GM18505 (cell line): ENCODE measurements around the gene GDI1.

Source experiments
- ATAC-seq: cut with Tn5 transposase; IDR thresholded peaks from one replicate; pipeline ENCODE4 v1.9.1; 2021; ENCODE audit not compliant: unreplicated experiment
- POLR2A ChIP-seq: IDR thresholded peaks from 4 replicates; pipeline ENCODE4 v1.6.1; 2011; ENCODE audit warnings: borderline replicate concordance; ENCODE audit not compliant: insufficient read depth, insufficient read length; ENCODE audit errors: extremely low read depth

The GDI1 gene

DNA sequence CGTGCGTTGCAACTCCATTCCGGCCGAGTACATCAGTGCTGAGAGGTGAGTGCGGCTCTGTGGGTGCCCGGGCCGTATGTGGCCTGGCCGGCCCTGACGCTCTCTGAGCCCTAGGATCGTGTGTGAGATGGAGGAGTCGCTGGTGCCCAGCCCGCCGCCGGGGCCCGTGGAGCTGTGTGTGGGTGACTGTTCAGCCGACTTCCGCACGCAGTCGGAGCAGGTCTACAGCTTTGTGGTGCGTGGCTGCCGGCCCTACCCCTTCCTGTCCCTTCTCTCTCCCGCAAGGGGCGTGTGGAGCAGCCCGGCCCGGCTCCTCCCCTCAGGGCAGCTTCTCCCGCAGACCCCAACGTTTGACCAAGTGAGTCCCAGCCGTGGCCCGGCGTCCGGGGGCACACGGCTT, 29.1 kb downstream of the GDI1 start:
- TF ChIP-seq POLR2A = no peak
- ATAC-seq = no peak

GRCh38 chrX:154466907-154467306, 30.0 kb downstream of the GDI1 start:
- TF ChIP-seq POLR2A = no peak
- ATAC-seq = no peak

GRCh38 chrX:154467556-154467955, 30.6 kb downstream of the GDI1 start:
- no peak for TF ChIP-seq POLR2A
- ATAC-seq = no peak

DNA sequence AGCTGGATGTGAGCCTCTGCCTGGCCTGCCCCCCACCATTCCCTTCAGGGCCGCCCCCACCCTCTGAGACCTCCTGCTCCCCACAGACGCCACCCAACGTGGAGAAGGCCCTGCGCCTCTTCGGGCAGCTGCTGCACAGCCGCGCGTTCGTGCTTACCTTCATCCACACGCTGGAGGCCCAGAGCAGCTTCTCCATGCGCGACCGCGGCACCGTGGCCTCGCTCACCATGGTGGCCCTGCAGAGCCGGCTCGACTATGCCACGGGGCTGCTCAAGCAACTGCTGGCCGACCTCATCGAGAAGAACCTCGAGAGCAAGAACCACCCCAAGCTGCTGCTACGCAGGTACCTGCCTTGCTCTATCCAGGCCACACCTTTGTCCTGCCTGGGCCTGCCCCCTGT, 31.3 kb downstream of the GDI1 start:
- ATAC-seq = no peak
- TF ChIP-seq POLR2A = no peak

DNA sequence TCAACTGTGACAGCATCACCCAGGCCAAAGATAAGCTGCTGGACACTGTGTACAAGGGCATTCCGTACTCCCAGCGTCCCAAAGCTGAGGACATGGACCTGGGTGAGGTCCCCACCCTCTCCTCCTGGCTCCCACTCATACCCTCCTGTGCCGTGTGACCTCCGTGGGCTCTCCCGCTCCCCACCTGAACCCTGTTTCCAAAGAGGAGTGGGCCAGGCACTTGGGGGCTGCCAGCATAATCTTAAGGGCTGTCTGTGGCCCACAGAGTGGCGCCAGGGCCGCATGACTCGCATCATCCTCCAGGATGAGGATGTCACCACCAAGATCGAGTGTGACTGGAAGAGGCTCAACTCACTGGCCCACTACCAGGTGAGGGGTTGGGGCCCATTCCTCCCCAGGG, 32.2 kb downstream of the GDI1 start:
- no peak for TF ChIP-seq POLR2A
- ATAC-seq = no peak

DNA sequence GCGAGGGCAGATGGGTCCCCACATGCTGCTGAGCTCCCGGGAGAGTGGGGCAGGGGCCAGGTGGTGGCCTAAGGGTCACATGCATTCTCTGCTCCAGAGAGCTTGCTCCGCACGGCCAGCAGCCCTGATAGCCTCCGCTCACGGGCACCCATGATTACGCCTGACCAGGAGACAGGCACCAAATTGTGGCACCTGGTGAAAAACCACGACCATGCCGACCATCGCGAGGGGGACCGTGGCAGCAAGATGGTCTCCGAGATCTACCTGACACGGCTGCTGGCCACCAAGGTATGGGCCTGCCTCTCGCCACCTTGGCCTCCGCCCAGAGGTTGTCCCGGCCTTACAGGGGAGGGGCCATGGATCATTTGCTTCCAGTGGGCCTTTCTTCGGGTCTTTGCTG, 32.9 kb downstream of the GDI1 start:
- no peak for ATAC-seq
- no peak for TF ChIP-seq POLR2A

DNA sequence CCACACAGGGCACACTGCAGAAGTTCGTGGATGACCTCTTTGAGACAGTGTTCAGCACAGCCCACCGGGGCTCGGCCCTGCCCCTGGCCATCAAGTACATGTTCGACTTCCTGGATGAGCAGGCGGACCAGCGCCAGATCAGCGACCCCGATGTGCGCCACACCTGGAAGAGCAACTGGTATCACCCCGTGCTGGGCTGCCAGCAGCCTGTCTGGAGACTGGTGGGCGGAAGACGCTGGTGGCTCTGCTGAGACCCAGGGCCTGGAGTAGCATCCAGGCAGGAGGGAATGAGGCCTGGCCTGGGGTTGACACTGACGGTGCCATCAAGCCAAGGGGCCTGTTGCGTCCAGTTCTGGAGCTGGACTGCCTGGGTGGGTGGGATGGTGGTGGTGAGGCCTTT, 33.5 kb downstream of the GDI1 start:
- no peak for TF ChIP-seq POLR2A
- no peak for ATAC-seq

DNA sequence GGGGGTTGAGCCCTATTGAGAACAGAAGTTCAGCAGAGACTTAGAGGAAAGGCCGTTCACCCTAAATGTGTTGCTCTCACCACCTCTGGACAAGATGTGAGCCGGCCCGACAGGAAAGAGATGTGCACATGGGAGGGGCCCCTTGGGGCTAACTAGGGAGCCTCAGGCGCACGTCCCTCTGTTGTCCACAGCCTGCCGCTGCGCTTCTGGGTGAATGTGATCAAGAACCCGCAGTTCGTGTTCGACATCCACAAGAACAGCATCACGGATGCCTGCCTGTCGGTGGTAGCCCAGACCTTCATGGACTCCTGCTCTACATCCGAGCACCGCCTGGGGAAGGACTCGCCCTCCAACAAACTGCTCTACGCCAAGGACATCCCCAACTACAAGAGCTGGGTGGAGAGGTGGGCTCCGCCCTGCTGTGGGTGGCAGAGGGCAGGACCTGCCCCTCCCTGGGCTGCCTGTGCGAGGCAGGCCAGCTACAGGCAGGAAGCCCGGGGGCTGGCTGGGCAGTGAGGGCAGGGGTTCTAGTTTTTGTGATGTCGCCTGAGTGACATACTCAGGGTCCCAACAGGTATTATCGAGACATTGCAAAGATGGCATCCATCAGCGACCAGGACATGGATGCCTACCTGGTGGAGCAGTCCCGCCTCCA, 34.1 kb downstream of the GDI1 start:
- no peak for ATAC-seq
- TF ChIP-seq POLR2A = no peak

GRCh38 chrX:154471839-154472684, 35.1 kb downstream of the GDI1 start:
- no peak for TF ChIP-seq POLR2A
- no peak for ATAC-seq

DNA sequence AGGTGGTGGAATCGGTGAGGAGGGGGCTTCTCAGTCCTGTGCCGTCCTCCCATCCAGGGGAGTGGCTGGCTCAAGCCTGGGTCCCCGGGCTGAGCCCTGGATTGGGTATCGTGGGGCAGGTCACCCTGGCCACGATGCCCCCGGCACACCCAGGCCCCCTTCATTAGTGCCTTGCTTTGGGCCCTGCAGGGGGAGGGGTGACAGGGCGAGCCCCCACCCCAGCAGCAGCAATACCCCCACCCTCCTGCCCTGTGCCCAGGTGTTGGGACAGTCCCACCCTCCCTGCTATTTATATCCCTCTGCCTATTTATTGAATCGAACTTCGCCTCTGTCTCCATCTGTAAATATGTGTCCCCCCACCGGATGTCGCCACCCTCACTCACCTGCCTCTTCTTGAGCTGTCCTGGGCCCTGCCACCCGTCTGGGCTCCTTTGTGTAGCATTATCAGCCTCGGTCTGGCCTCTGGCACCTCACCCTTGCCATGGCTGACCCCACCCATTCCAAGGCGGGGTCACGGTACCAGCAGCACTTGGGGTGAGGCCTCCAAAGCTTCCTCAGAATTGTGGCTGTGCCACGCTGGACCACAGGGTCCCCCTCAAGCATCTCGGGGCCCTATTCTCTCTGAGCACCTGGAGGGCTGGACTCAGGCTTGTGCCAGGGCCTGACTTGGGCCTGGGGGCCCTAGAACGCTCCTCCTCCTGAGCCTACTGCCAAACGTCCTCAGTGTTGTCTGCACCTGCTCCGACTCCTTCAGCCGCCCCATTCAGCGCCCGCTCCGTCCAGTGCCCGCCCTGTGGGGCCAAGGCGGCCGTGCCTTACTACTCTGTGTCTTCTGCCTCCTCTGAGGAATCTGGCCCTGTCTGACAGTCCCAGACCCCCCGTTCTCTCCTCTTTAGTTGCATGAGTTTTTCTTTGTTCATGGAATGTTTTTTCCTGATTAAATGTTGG, 36.0 kb downstream of the GDI1 start:
- TF ChIP-seq POLR2A = no peak
- no peak for ATAC-seq

- no peak for TF ChIP-seq POLR2A
- ATAC-seq = no peak
Measured at GRCh38 chrX:154473683-154474082, 36.7 kb downstream of the GDI1 start.

- TF ChIP-seq POLR2A = no peak
- ATAC-seq = no peak
Measured at GRCh38 chrX:154476821-154477220, 39.9 kb downstream of the GDI1 start.

- ATAC-seq = no peak
- TF ChIP-seq POLR2A = no peak
Measured at GRCh38 chrX:154477891-154478477, 41.0 kb downstream of the GDI1 start.
